MM.1S (cell line): ENCODE measurements around the gene ZFPM1.

Source experiments
- CTCF ChIP-seq: fragments of 300-600 bp; sonication (generic); IDR thresholded peaks from 2 replicates; pipeline ENCODE4 v1.5.1; 2016; ENCODE audit warnings: antibody characterized with exemption, low read length, mixed read lengths
- EZH2 ChIP-seq: fragments of 300-600 bp; sonication (generic); optimal IDR thresholded peaks from 2 replicates; pipeline ENCODE3; 2017; ENCODE audit warnings: low read depth, mild to moderate bottlenecking, antibody characterized with exemption, low read length, mixed read lengths

- no peak for TF ChIP-seq CTCF
- no peak for TF ChIP-seq EZH2
Measured at GRCh38 chr16:88530858-88531203, 77.8 kb downstream of the ZFPM1 start.
